ENCODE results near the gene RFC4. TPM values are rescaled to one million over a fixed set of nuclear protein-coding genes. Genes with fewer than 3 reads are reported as not detected.

RFC4 gene
- total RNA-seq, 2 experiments from 2014 or later = 114 to 118 TPM

DNA sequence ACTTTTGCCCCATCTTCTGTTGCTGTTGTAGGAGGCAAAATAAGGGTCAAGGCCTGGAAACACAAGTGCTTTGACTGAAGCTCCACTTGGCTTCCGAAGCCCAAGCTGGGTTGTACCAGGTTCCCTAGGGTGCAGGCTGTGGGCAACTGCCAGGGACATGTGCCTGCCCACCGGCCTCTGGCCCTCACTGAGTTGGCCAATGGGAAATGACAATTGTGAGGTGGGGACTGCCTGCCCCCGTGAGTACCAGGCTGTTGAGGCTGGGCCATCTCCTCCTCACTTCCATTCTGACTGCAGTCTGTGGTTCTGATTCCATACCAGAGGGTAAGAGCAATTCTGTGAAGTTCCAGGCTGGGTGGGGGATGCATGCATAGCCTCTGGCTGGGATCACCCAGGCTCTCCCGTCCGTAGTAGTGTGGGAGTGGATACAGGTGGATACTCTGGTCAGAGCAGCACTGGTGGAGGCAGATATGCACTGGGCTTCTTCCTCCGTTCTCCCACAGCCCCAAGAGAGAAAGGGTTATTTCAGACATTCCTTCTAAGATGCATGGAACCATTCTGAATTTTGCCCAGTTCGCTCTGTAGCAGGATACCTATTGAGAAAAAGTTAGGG, 36.2 kb upstream of the RFC4 start, which contains the start of gene ADIPOQ:
TSS of gene ADIPOQ (plus strand) at position 285 of the 613 bp plus-strand sequence. CDS start 10,349 bp downstream, outside the sequence.
- Histone ChIP-seq H3K4me2 (ENCODE audit: low read length) (no peak within 1 kb of the TSS), H3K4me1 (ENCODE audit: insufficient read depth, low read length, poor library complexity, severe bottlenecking) (no peaks in the 10 kb centered on the region), H3K4me3 (ENCODE audit: low read depth, low read length, poor library complexity, severe bottlenecking) (no peak within 1 kb of the TSS), H4K20me1 (ENCODE audit: insufficient read depth, low read length) (no peaks in the 10 kb centered on the region), H3K9me3 (ENCODE audit: low read length) (no peaks in the 10 kb centered on the region), H2AFZ (ENCODE audit: low read length) (no peak within 1 kb of the TSS), H3K36me3 (ENCODE audit: insufficient read depth, low read length) (no peaks in the 10 kb centered on the region), H3K9me2 (ENCODE audit: insufficient read depth, low read length) (no peaks in the 10 kb centered on the region), H3K79me2 (ENCODE audit: insufficient read depth, low read depth, low read length) (no peaks in the 10 kb centered on the region), H3K27ac (ENCODE audit: low read depth, low read length, poor library complexity, severe bottlenecking) (no peak within 1 kb of the TSS)
- ChIA-PET POLR2A (interaction anchor here (0.6 kb wide), 1 partner anchor 61 kb away, joined by 3 read pairs; no protein-coding TSS in a partner anchor), CTCF (ENCODE audit: unreplicated experiment) (no interaction called here)
- intact Hi-C loops (cut with micrococcal nuclease; ENCODE audit: unreplicated experiment) = no loop called here
- no peak for TF ChIP-seq CTCF (conservative IDR thresholded peaks at IDR 0.05; ENCODE audit: low read length)
- no peak for TF ChIP-seq EZH2phosphoT487 (IDR thresholded peaks at IDR 0.05; ENCODE audit: borderline replicate concordance, low read depth, low read length)
- DNase-seq (ENCODE audit: low spot score) = no peak
- BruUV-seq (replicated peaks) = no TSS peak

DNA sequence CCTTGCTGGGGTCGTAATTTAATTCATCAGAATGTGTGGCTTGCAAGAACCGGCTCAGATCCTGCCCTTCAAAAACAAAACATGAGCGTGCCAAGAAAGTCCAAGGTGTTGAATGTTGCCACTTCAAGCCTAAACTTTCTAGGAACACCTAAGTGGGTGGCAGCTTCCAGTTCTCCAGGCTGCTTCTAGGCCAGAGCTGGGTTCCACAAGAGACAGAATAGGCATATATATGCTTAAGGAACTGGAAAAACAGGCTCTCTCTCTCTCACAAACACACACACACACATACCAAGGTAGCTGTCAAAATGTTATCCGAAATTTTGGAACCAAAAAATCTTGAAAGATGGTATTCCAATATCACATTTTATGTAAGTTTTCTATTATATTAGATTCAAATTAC, 35.3 kb upstream of the RFC4 start:
- no TSS peak for BruUV-seq (replicated peaks)
- Histone ChIP-seq H3K4me1 (ENCODE audit: insufficient read depth, low read length, poor library complexity, severe bottlenecking) (no peaks in the 10 kb centered on the region), H3K27ac (ENCODE audit: low read depth, low read length, poor library complexity, severe bottlenecking) (no peak overlapping the region), H3K9me3 (ENCODE audit: low read length) (no peaks in the 10 kb centered on the region), H3K79me2 (ENCODE audit: insufficient read depth, low read depth, low read length) (no peaks in the 10 kb centered on the region), H3K36me3 (ENCODE audit: insufficient read depth, low read length) (no peaks in the 10 kb centered on the region), H3K4me3 (ENCODE audit: low read depth, low read length, poor library complexity, severe bottlenecking) (no peak overlapping the region), H2AFZ (ENCODE audit: low read length) (no peak overlapping the region), H4K20me1 (ENCODE audit: insufficient read depth, low read length) (no peaks in the 10 kb centered on the region), H3K9me2 (ENCODE audit: insufficient read depth, low read length) (no peaks in the 10 kb centered on the region), H3K4me2 (ENCODE audit: low read length) (no peak overlapping the region)
- DNase-seq (ENCODE audit: low spot score) = no peak
- CTCF ChIA-PET (ENCODE audit: unreplicated experiment) = no interaction called here
- intact Hi-C loops (cut with micrococcal nuclease; ENCODE audit: unreplicated experiment) = no loop called here
- POLR2A ChIA-PET = interaction anchor here (0.5 kb wide), 1 partner anchor 221 kb away, joined by 7 read pairs; no protein-coding TSS in a partner anchor
- TF ChIP-seq CTCF (conservative IDR thresholded peaks at IDR 0.05; ENCODE audit: low read length) (no peak), EZH2phosphoT487 (IDR thresholded peaks at IDR 0.05; ENCODE audit: borderline replicate concordance, low read depth, low read length) (no peak)

DNA sequence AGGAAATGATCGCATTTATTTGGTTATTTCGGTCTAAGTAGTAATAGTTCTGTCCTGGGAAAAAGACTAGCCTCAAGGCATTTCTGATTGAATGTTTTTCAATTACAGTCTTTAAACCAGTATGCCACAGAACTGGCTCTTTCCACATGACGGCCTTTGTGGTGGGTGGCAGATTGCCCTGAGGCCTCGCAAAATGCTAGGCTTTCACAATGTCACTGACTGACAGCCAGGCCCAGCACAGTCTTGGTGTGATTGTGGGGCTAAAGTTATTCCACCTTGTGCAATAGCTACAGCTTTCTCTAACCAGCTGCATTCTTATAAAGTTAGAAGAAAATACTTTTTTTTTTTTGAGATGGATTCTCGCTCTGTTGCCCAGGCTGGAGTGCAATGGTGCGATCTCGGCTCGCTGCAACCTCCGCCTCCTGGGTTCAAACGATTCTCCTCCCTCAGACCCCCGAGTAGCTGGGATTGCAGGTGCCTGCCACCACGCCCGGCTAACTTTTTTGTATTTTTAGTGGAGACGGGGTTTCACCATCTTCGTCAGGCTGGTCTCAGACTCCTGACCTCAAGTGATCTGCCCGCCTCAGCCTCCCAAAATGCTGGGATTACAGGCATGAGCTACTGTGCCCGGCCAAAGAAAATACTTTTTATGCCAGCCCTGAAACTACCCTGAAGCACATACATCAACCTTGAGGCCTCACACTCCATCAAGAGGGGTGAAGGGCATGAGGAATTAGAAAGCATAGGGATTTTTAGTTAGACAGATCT, 33.8 kb upstream of the RFC4 start:
- intact Hi-C loops (cut with micrococcal nuclease; ENCODE audit: unreplicated experiment) = no loop called here
- Histone ChIP-seq H3K4me1 (ENCODE audit: insufficient read depth, low read length, poor library complexity, severe bottlenecking) (no peaks in the 10 kb centered on the region), H3K4me2 (ENCODE audit: low read length) (no peak overlapping the region), H3K9me2 (ENCODE audit: insufficient read depth, low read length) (no peaks in the 10 kb centered on the region), H3K79me2 (ENCODE audit: insufficient read depth, low read depth, low read length) (no peaks in the 10 kb centered on the region), H3K4me3 (ENCODE audit: low read depth, low read length, poor library complexity, severe bottlenecking) (no peak overlapping the region), H4K20me1 (ENCODE audit: insufficient read depth, low read length) (no peaks in the 10 kb centered on the region), H3K36me3 (ENCODE audit: insufficient read depth, low read length) (no peaks in the 10 kb centered on the region), H3K9me3 (ENCODE audit: low read length) (no peaks in the 10 kb centered on the region), H3K27ac (ENCODE audit: low read depth, low read length, poor library complexity, severe bottlenecking) (no peak overlapping the region), H2AFZ (ENCODE audit: low read length) (no peak overlapping the region)
- no peak for DNase-seq (ENCODE audit: low spot score)
- no TSS peak for BruUV-seq (replicated peaks)
- TF ChIP-seq EZH2phosphoT487 (IDR thresholded peaks at IDR 0.05; ENCODE audit: borderline replicate concordance, low read depth, low read length) (no peak), CTCF (conservative IDR thresholded peaks at IDR 0.05; ENCODE audit: low read length) (no peak)
- ChIA-PET POLR2A (no interaction called here), CTCF (ENCODE audit: unreplicated experiment) (no interaction called here)

Data from OCI-LY7 (cell line).